ENCODE data around the gene PPA1. TPM values are rescaled to one million over a fixed set of nuclear protein-coding genes. Genes with fewer than 3 reads are reported as not detected.
"Not testable (repeated sequence)": the region's sequence is repeated elsewhere in the genome, so short reads cannot be mapped to it uniquely, and the experiment has no call there.

Gene PPA1
- total RNA-seq, 1 experiment from 2014 or later, result 182 TPM

DNA sequence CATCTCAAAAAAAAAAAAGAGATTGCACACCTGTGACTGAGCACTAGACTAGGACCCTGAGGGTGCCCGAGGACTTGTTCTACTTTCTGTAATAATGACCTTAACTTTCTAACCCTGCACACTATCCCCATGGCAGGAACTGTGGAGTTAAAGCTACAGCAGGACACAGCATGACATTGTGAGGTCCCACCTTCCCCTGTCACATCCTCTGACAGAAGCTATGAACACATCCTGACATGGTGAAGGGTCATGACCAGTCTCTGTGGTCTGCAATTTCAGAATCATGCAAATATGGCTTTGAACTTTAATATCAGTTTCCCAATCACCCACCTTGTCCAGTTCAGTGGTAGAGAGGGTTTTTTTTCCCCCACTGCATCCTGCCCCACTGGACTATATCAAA, 44.5 kb downstream of the PPA1 start:
- DNase-seq (ENCODE audit: low read depth), result no peak
- in situ Hi-C loops (cut with HindIII; ENCODE audit: low pct_unique_long_range_greater_than_20kb, low sequenced_read_pairs), result no loop called here

DNA sequence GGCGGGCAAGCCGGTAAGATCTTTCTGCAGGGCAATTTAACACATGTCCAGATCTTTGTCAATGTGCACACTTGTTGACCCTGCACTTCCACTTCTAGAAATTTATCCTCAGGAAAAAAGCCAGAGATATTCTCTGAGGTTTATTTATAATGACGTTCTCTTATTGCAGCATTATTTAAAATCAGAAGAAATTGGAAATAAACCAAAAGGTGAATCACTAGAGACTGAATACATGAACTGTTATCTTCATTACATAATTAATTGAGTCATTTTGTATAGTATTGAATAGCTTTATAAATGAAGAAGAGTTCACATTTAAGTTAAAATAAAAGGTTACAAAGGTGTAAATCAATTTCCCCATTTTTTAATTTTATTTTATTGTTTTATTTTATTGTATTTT, 46.7 kb downstream of the PPA1 start:
- in situ Hi-C loops (cut with HindIII; ENCODE audit: low pct_unique_long_range_greater_than_20kb, low sequenced_read_pairs), result no loop called here

GRCh38 chr10:70186090-70186489, 47.1 kb downstream of the PPA1 start:
- in situ Hi-C loops (cut with HindIII; ENCODE audit: low pct_unique_long_range_greater_than_20kb, low sequenced_read_pairs), result no loop called here
- DNase-seq (ENCODE audit: low read depth), result no peak

More for the DNA sequence above, 46.7 kb downstream of the PPA1 start:
- DNase-seq (ENCODE audit: low read depth), result no peak

DNA sequence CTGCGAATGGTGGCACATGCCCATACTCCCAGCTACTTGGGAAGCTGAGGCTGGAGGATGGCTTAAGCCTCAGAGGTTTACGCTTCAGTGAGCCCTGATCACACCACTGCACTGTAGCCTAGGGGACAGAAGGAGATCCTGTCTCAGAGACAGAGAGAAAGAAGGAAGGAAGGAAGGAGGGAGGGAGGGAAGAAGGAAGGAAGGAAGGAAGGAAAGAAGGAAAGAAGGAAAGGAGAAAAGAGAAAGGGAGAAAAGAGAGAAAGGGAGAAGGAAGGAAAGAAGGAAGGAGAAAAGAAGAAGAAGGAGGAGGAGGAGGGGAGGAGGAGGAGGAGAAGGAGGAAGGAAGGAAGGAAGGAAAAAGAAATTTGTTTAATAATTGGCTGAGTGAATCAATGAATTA, 49.9 kb downstream of the PPA1 start:
- no peak for DNase-seq (ENCODE audit: low read depth)
- in situ Hi-C loops (cut with HindIII; ENCODE audit: low pct_unique_long_range_greater_than_20kb, low sequenced_read_pairs), result no loop called here

GRCh38 chr10:70179209-70179608, 54.0 kb downstream of the PPA1 start:
- in situ Hi-C loops (cut with HindIII; ENCODE audit: low pct_unique_long_range_greater_than_20kb, low sequenced_read_pairs); DNase-seq (ENCODE audit: low read depth): not testable (repeated sequence)

DNA sequence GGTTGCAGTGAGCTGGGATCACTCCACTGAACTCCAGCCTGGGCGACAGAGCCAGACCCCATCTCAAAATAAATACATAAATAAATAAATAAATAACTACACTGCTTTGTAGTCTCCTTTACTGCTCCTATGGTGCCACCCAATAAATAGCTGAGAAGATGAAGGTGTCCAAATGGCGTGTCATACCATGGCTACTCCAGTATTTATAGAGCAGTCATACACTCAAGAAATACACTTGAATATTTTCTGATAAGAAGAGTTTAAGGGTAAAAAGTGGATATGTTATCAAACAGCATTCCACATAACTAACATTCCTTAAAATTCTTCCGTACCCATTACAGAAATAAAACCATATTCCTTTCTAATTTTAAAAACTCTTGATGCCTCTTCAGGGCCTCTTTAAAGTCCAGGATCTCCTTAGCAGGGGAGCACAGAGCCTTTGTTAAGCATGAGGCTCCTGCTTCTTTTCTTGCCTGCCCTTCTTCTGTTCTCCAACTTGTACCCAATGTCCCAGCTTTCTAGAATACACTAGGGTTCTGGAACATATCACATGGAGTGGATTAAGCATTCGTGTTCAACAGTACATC, 55.0 kb downstream of the PPA1 start:
- in situ Hi-C loops (cut with HindIII; ENCODE audit: low pct_unique_long_range_greater_than_20kb, low sequenced_read_pairs), result no loop called here

DNA sequence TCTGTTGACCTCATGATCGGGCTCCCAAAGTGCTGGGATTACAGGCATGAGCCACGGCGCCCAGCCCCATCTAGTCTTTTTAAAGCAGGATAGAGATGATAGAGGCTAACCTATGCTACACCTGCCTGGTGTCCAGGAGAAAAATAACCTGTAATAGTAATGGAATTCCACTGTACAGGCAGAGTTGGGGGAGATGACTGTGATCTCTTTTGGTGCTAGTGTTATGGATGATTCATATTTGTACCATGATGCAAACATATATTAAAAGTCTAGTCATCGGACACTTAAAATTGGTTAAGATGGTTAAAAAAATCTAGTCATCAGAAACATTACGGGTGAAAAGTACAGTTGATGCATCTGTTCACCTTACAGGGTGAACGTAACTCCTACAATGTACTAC, 56.8 kb downstream of the PPA1 start:
- in situ Hi-C loops (cut with HindIII; ENCODE audit: low pct_unique_long_range_greater_than_20kb, low sequenced_read_pairs), result no loop called here
- no peak for DNase-seq (ENCODE audit: low read depth)

More for the DNA sequence above, 55.0 kb downstream of the PPA1 start:
- DNase-seq (ENCODE audit: low read depth), result no peak

GRCh38 chr10:70175516-70175915, 57.7 kb downstream of the PPA1 start:
- DNase-seq (ENCODE audit: low read depth), result no peak
- in situ Hi-C loops (cut with HindIII; ENCODE audit: low pct_unique_long_range_greater_than_20kb, low sequenced_read_pairs), result no loop called here

DNA sequence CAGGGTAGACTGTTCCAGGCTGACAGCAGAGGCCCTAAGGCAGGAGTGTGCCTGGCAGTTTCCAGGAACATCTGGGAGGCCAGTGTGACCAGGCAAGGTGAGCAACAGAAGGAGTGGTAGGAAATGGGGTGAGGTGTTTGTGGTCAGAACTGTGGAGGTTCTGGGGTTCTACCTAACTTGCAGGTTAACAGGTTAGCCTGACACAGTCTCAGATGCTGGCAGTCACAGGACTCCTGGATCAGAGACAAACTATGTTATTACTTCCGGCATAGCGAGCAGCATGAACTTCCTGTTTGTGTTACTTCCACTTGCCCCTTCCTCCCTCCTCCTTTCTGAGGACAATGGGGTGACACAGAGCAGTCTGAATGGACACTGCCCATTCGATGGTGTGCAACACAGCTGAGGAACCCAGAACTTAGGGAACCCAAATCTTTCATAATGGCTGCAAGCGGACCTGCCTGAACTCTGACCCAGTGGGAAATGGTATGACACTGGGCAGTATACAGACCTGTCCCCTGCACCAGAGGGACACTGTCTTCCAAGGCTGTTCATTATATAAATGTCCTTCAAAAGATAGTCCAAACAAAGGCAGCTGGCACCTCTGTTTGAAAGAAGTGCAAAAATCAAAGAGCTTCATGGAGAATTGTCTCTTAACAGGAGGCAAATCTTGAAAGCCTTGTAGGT, 59.0 kb downstream of the PPA1 start:
- in situ Hi-C loops (cut with HindIII; ENCODE audit: low pct_unique_long_range_greater_than_20kb, low sequenced_read_pairs), result no loop called here

DNA sequence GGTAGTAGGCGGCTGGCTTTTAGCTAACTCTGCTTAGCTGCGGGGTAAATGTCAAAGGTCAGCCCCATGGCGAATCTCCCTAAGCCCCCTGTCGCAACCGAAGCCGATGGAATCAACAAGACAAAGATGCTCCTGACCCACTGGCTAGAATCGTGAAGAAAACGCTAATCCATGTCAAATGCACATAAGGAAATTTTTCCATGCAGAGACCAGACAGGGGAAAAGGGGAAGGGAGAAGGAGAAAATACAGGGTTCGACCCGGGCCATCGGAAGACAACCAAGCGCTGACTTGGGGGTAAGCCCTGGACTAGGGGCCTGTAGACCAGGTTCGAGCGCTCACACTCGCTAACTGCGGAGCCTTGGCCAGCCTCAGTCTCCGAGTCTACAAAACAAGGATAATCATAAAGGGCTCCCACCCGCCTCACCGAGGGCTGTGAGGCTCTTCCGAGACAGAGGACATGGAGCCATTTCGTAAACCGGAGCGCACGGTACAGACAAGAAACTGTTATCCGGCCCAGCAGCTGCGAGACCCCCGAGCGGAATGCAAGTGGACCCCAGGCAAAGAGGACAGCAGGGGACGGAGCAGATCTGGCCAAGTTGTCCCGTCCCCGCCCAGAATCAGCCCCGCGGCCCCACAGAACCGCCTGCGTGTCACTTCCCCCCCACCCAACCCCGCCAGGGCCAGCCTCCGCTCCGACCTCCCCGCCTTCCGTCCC, 63.4 kb downstream of the PPA1 start:
- DNase-seq (ENCODE audit: low read depth), result peak; percentile 21
- in situ Hi-C loops (cut with HindIII; ENCODE audit: low pct_unique_long_range_greater_than_20kb, low sequenced_read_pairs), result no loop called here

More for the DNA sequence above, 59.0 kb downstream of the PPA1 start:
- no peak for DNase-seq (ENCODE audit: low read depth)

DNA sequence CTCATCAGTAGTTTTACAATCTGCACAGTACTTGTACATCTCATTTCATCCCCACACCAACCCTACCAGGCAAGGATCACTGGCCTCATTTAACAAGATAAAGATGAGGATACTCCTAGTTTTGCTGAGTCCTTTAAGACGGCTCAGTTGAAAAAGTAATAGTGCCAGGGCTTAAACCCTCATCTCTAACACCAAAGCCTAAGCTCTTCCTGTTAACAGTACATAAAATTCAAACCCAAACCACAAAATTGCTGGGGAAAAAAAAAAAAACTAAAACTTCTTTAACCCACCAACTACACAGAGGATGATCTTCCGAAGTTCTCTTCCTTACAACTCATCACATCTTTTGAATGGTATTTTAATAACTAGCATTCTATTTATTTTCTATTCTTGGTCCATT, 64.2 kb downstream of the PPA1 start:
- DNase-seq (ENCODE audit: low read depth), result no peak
- in situ Hi-C loops (cut with HindIII; ENCODE audit: low pct_unique_long_range_greater_than_20kb, low sequenced_read_pairs), result no loop called here

- no peak for DNase-seq (ENCODE audit: low read depth)
- in situ Hi-C loops (cut with HindIII; ENCODE audit: low pct_unique_long_range_greater_than_20kb, low sequenced_read_pairs), result no loop called here
These were observed 66.0 kb downstream of the PPA1 start for GRCh38 chr10:70167246-70167645.

DNA sequence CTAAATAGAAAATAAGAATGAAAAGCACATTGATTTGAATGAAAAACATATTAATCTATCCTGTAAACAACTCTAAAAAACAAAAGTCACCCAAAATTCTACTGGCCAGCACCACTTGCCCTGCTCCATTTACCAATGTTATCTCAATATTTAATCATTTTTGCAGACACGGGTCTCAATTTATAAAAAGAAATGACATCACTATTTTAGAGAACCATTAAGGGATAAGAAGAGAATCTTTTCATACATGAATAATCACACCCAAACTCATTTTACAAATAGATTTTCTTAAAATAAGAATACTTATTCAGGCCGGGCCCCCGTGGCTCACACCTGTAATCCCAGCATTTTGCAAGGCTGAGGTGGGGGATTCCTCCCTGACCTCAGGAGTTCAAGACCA, 66.8 kb downstream of the PPA1 start:
- no peak for DNase-seq (ENCODE audit: low read depth)
- in situ Hi-C loops (cut with HindIII; ENCODE audit: low pct_unique_long_range_greater_than_20kb, low sequenced_read_pairs), result no loop called here

- no peak for DNase-seq (ENCODE audit: low read depth)
- in situ Hi-C loops (cut with HindIII; ENCODE audit: low pct_unique_long_range_greater_than_20kb, low sequenced_read_pairs), result no loop called here
These were observed 69.1 kb downstream of the PPA1 start for GRCh38 chr10:70164163-70164562.

DNA sequence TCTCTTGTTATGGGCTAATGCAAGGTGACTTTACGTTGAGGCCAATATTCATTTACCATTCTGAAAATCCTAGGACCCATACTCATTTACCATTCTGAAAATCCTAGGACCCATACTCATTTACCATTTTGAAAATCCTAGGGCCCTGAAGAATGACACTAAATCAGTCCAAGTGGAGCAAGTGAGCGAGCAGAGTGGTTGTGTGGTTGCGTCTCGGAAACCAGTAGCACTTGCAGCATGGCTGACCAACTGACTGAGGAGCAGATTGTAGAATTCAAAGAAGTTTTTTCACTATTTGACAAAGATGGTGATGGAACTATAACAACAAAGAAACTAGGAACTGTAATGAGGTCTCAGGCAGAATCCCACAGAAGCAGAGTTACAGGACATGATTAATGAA, 69.8 kb downstream of the PPA1 start:
- no peak for DNase-seq (ENCODE audit: low read depth)
- in situ Hi-C loops (cut with HindIII; ENCODE audit: low pct_unique_long_range_greater_than_20kb, low sequenced_read_pairs), result no loop called here

- in situ Hi-C loops (cut with HindIII; ENCODE audit: low pct_unique_long_range_greater_than_20kb, low sequenced_read_pairs), result no loop called here
- DNase-seq (ENCODE audit: low read depth), result no peak
These were observed 70.4 kb downstream of the PPA1 start for GRCh38 chr10:70162892-70163201.

DNA sequence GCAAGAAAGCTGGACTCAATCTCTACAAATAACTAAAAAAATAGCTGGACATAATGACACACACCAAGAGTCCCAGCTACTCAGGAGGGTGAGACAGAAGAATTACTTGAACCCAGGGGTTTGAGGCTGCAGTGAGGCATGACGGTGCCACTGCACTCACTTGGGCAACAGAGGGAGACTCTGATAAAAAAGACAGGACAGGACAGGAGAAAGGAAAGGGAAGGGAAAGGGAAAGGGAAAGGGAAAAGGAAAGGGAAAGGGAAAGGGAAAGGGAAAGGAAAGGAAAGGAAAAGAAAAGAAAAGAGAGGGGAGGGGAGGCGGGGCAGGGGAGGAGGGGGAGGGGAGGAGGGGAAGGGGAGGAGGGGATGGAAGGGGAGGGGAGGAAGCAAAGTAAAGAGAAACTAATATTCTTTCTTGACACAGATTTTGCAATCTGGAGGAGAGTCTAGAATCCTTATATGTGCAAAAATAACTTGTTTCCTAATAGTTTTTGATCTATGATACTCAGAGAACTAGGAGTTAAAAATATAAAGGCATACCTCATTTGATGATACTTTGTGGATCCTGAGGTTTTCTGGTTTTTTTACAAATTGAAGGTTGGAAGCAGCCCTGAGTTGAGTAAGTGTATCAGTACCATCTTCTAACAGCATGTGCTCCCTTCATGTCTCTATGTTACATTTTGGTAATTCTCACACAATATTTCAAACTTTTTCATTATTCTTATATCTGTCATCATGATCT, 70.9 kb downstream of the PPA1 start:
- in situ Hi-C loops (cut with HindIII; ENCODE audit: low pct_unique_long_range_greater_than_20kb, low sequenced_read_pairs), result no loop called here
- no peak for DNase-seq (ENCODE audit: low read depth)

DNA sequence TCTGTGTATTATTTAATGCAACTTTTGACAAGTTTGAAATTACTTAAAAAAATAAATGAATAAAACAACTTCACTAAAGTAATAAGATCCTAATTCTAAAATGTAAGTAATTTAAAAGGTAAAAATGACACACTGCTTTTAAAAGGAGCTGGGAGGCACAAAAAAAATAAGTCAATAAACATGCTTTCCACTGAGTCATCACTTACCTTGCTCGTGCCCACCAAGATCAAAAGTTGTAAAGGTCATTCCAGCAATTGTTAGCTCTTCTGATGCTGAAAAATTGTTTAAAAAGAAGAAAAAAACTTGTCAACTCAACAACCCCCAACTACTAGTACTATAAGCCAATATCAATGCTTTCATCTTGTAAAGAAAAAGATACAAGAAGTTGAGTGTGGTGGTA, 72.4 kb downstream of the PPA1 start:
- DNase-seq (ENCODE audit: low read depth), result no peak
- in situ Hi-C loops (cut with HindIII; ENCODE audit: low pct_unique_long_range_greater_than_20kb, low sequenced_read_pairs), result no loop called here

- in situ Hi-C loops (cut with HindIII; ENCODE audit: low pct_unique_long_range_greater_than_20kb, low sequenced_read_pairs); DNase-seq (ENCODE audit: low read depth): not testable (repeated sequence)
These were observed 73.9 kb downstream of the PPA1 start for GRCh38 chr10:70159366-70159765.
